ENCODE results near the gene SH3RF3.

Gene SH3RF3

GRCh38 chr2:109206569-109207146 is 77.7 kb downstream of the SH3RF3 start:
- no peak for ATAC-seq
- TF ChIP-seq TCF4 (CRISPR knock-in tag; IDR thresholded peaks at IDR 0.05; ENCODE audit: borderline replicate concordance) (no peak), ISL1 (CRISPR knock-in tag; IDR thresholded peaks at IDR 0.05) (no peak), POU6F1 (CRISPR knock-in tag; IDR thresholded peaks at IDR 0.05; ENCODE audit: borderline replicate concordance, low read depth) (no peak), ZFP3 (CRISPR knock-in tag; IDR thresholded peaks at IDR 0.05) (no peak), ZNF8 (CRISPR knock-in tag; IDR thresholded peaks at IDR 0.05) (no peak), ZC3H10 (CRISPR knock-in tag; IDR thresholded peaks at IDR 0.05) (no peak), CREB5 (CRISPR knock-in tag; IDR thresholded peaks at IDR 0.05; ENCODE audit: low read depth) (no peak), TSHZ2 (CRISPR knock-in tag; IDR thresholded peaks at IDR 0.05) (no peak), CSDC2 (CRISPR knock-in tag; IDR thresholded peaks at IDR 0.05) (no peak), CSRNP3 (CRISPR knock-in tag; IDR thresholded peaks at IDR 0.05) (no peak), GLIS3 (CRISPR knock-in tag; IDR thresholded peaks at IDR 0.05) (no peak), RARB (CRISPR knock-in tag; IDR thresholded peaks at IDR 0.05) (no peak), PATZ1 (CRISPR knock-in tag; IDR thresholded peaks at IDR 0.05; ENCODE audit: borderline replicate concordance) (no peak), OSR1 (CRISPR knock-in tag; IDR thresholded peaks at IDR 0.05) (no peak), ESRRG (CRISPR knock-in tag; IDR thresholded peaks at IDR 0.05) (no peak), ARNTL (CRISPR knock-in tag; IDR thresholded peaks at IDR 0.05; ENCODE audit: borderline replicate concordance, low read depth) (no peak), ZFP30 (CRISPR knock-in tag; IDR thresholded peaks at IDR 0.05) (no peak)

GRCh38 chr2:109207176-109207575 is 78.2 kb downstream of the SH3RF3 start:
- no peak for ATAC-seq
- TF ChIP-seq ZFP30 (CRISPR knock-in tag; IDR thresholded peaks at IDR 0.05) (no peak), GLIS3 (CRISPR knock-in tag; IDR thresholded peaks at IDR 0.05) (no peak), CSRNP3 (CRISPR knock-in tag; IDR thresholded peaks at IDR 0.05) (no peak), PPARA (CRISPR knock-in tag; IDR thresholded peaks at IDR 0.05; ENCODE audit: borderline replicate concordance) (no peak), ZNF565 (CRISPR knock-in tag; conservative IDR thresholded peaks at IDR 0.05; ENCODE audit: low read depth) (no peak), CSDC2 (CRISPR knock-in tag; IDR thresholded peaks at IDR 0.05) (no peak), ZC3H10 (CRISPR knock-in tag; IDR thresholded peaks at IDR 0.05) (no peak), OSR1 (CRISPR knock-in tag; IDR thresholded peaks at IDR 0.05) (no peak), RARB (CRISPR knock-in tag; IDR thresholded peaks at IDR 0.05) (no peak)

Measured in SK-N-SH treated with all-trans-retinoic acid at 6 μM for 48 hours (cell line).